LHCN-M2 (cell line): Measurements from ENCODE around the gene GOLGA6L2. TPM values are rescaled to one million over a fixed set of nuclear protein-coding genes. Genes with fewer than 3 reads are reported as not detected.
"Not testable (repeated sequence)": the region's sequence is repeated elsewhere in the genome, so short reads cannot be mapped to it uniquely, and the experiment has no call there.

Experiments
- DNase-seq: peaks from one replicate; pipeline ENCODE4 v3.0.0-alpha.2; 2012; ENCODE audit warnings: low read depth
- total RNA-seq: library from RNA; depleted of rRNA; stranded (reverse); fragments of >200 nt; gene quantifications from 2 replicates; pipeline ENCODE4 v1.2.3, GENCODE V29; 2014

Gene GOLGA6L2
- total RNA-seq, 1 experiment from 2014 or later = not detected

- not testable (repeated sequence) for DNase-seq
These were observed 21.7 kb downstream of the GOLGA6L2 start for GRCh38 chr15:23425327-23425726.

GRCh38 chr15:23424111-23424904, 22.7 kb downstream of the GOLGA6L2 start:
- no peak for DNase-seq

- peak; percentile 12 for DNase-seq
These were observed 23.9 kb downstream of the GOLGA6L2 start for GRCh38 chr15:23422946-23423708.

- no peak for DNase-seq
These were observed 24.7 kb downstream of the GOLGA6L2 start for GRCh38 chr15:23422099-23422945.

- no peak for DNase-seq
These were observed 26.1 kb downstream of the GOLGA6L2 start for GRCh38 chr15:23420806-23421575.

GRCh38 chr15:23416349-23417276, 30.4 kb downstream of the GOLGA6L2 start:
- DNase-seq = no peak

GRCh38 chr15:23415866-23416265, 31.2 kb downstream of the GOLGA6L2 start:
- DNase-seq = not testable (repeated sequence)

GRCh38 chr15:23415321-23415865, 31.6 kb downstream of the GOLGA6L2 start:
- DNase-seq = no peak

GRCh38 chr15:23412881-23413600, 34.0 kb downstream of the GOLGA6L2 start:
- not testable (repeated sequence) for DNase-seq

GRCh38 chr15:23411841-23412240, 35.2 kb downstream of the GOLGA6L2 start:
- DNase-seq = no peak

GRCh38 chr15:23403550-23403949, 43.5 kb downstream of the GOLGA6L2 start:
- DNase-seq = no peak

GRCh38 chr15:23402544-23402943, 44.5 kb downstream of the GOLGA6L2 start:
- no peak for DNase-seq

GRCh38 chr15:23402140-23402539, 44.9 kb downstream of the GOLGA6L2 start:
- DNase-seq = no peak

- DNase-seq = no peak
These were observed 45.4 kb downstream of the GOLGA6L2 start for GRCh38 chr15:23401627-23402026.

- not testable (repeated sequence) for DNase-seq
These were observed 47.8 kb downstream of the GOLGA6L2 start for GRCh38 chr15:23399207-23399606.

- not testable (repeated sequence) for DNase-seq
These were observed 48.7 kb downstream of the GOLGA6L2 start for GRCh38 chr15:23398357-23398756.

GRCh38 chr15:23397779-23398178, 49.3 kb downstream of the GOLGA6L2 start:
- DNase-seq = no peak

GRCh38 chr15:23395832-23396231, 51.2 kb downstream of the GOLGA6L2 start:
- no peak for DNase-seq
